Immature natural killer cell (primary cell): ENCODE data around the gene GNG2. TPM values are rescaled to one million over a fixed set of nuclear protein-coding genes. Genes with fewer than 3 reads are reported as not detected.

Experiments
- DNase-seq, 3 donors: peaks; one replicate each; pipeline ENCODE4 v3.0.0; 2022; ENCODE audit warnings: mixed read lengths in 1 of 3
- H3K27ac Mint-ChIP-seq, 6 donors: one replicate each; pipeline ENCODE4 v1.8.0; 2020; ENCODE audit warnings: mixed read lengths in 6 of 6, mild to moderate bottlenecking in 5 of 6, inconsistent platforms in 4 of 6, moderate library complexity in 3 of 6
- H3K27me3 Mint-ChIP-seq, 3 donors: one replicate each; pipeline ENCODE4 v1.8.0; 2020 to 2021; ENCODE audit warnings: low read depth in 3 of 3, mild to moderate bottlenecking in 3 of 3, mixed read lengths in 3 of 3, moderate library complexity in 3 of 3, inconsistent platforms in 1 of 3
- H3K36me3 Mint-ChIP-seq, 3 donors: one replicate each; pipeline ENCODE4 v1.8.0; 2020; ENCODE audit warnings: mixed read lengths in 3 of 3, inconsistent platforms in 2 of 3, mild to moderate bottlenecking in 2 of 3
- H3K4me1 Mint-ChIP-seq, 2 donors: one replicate each; pipeline ENCODE4 v1.8.0; 2020; ENCODE audit warnings: inconsistent platforms in 2 of 2, mild to moderate bottlenecking in 2 of 2, mixed read lengths in 2 of 2, moderate library complexity in 1 of 2
- H3K4me3 Mint-ChIP-seq, 5 donors: one replicate each; pipeline ENCODE4 v1.8.0; 2020; ENCODE audit warnings: mild to moderate bottlenecking in 5 of 5, mixed read lengths in 5 of 5, inconsistent platforms in 3 of 5, moderate library complexity in 3 of 5
- H3K9me3 Mint-ChIP-seq, 6 donors: one replicate each; pipeline ENCODE4 v1.8.0; 2020; ENCODE audit warnings: mild to moderate bottlenecking in 6 of 6, mixed read lengths in 6 of 6, inconsistent platforms in 4 of 6, moderate library complexity in 3 of 6
- polyA plus RNA-seq, 3 donors: library from polyadenylated mRNA; unstranded; fragments of 300-500 nt; fragmentation: Illumina TruSeq; gene quantifications; one replicate each; pipeline ENCODE4 v1.2.3, GENCODE V29; 2021

GNG2 gene
- 100 to 1,000 TPM; 391 to 466 (median 462) TPM for polyA plus RNA-seq

GRCh38 chr14:51860164-51860824 lies at the start of gene GNG2:
Gene GNG2 (plus strand): TSS chr14:51860612. CDS start chr14:51950679, 90,067 bp downstream.
- H3K4me3 Mint-ChIP-seq = peak within 1 kb of the TSS; percentile 95 to 98 (median 98)
- DNase-seq = peak; percentile 80 to 86 (median 85)
- peaks cover 35 to 66% of the 10 kb centered on the region in 2 donors for H3K4me1 Mint-ChIP-seq
- peaks cover 2 to 16% (median 11%) of the 10 kb centered on the region in 3 donors for H3K27me3 Mint-ChIP-seq
- peak within 1 kb of the TSS in 5 of 6 donors; percentile 96 to 99 (median 96) for H3K27ac Mint-ChIP-seq
- no peaks in the 10 kb centered on the region for H3K9me3 Mint-ChIP-seq
- peaks cover 3 to 5% (median 4%) of the 10 kb centered on the region in 3 donors for H3K36me3 Mint-ChIP-seq

- no peaks in the 10 kb centered on the region for H3K36me3 Mint-ChIP-seq
- no peak for DNase-seq
- no peaks in the 10 kb centered on the region for H3K9me3 Mint-ChIP-seq
- H3K27ac Mint-ChIP-seq = peak overlapping the region in 1 of 6 donors; percentile 22
- H3K4me1 Mint-ChIP-seq = no peaks in the 10 kb centered on the region
- peaks cover 0 to 3% (median 0%) of the 10 kb centered on the region in 3 donors for H3K27me3 Mint-ChIP-seq
- H3K4me3 Mint-ChIP-seq = no peak overlapping the region
Observed at GRCh38 chr14:51811706-51812105, 48.7 kb upstream of the GNG2 start.

GRCh38 chr14:51816031-51816430 lies 44.4 kb upstream of the GNG2 start:
- no peaks in the 10 kb centered on the region for H3K9me3 Mint-ChIP-seq
- H3K27me3 Mint-ChIP-seq = peaks cover 0 to 3% (median 0%) of the 10 kb centered on the region in 3 donors
- H3K36me3 Mint-ChIP-seq = no peaks in the 10 kb centered on the region
- H3K27ac Mint-ChIP-seq = no peak overlapping the region
- no peak for DNase-seq
- H3K4me1 Mint-ChIP-seq = no peaks in the 10 kb centered on the region
- no peak overlapping the region for H3K4me3 Mint-ChIP-seq

- peaks cover 0 to 3% (median 3%) of the 10 kb centered on the region in 3 donors for H3K27me3 Mint-ChIP-seq
- H3K36me3 Mint-ChIP-seq = no peaks in the 10 kb centered on the region
- H3K9me3 Mint-ChIP-seq = no peaks in the 10 kb centered on the region
- peaks cover 10 to 11% of the 10 kb centered on the region in 2 donors for H3K4me1 Mint-ChIP-seq
- no peak overlapping the region for H3K4me3 Mint-ChIP-seq
- no peak for DNase-seq
- H3K27ac Mint-ChIP-seq = no peak overlapping the region
Observed at GRCh38 chr14:51817326-51817725, 43.1 kb upstream of the GNG2 start.

GRCh38 chr14:51818748-51819380 lies 41.5 kb upstream of the GNG2 start:
- peaks cover 0 to 3% (median 3%) of the 10 kb centered on the region in 3 donors for H3K27me3 Mint-ChIP-seq
- no peaks in the 10 kb centered on the region for H3K36me3 Mint-ChIP-seq
- no peaks in the 10 kb centered on the region for H3K9me3 Mint-ChIP-seq

GRCh38 chr14:51821822-51822221 lies 38.6 kb upstream of the GNG2 start:
- no peaks in the 10 kb centered on the region for H3K9me3 Mint-ChIP-seq
- no peak for DNase-seq
- H3K4me1 Mint-ChIP-seq = peaks cover 27% of the 10 kb centered on the region in 2 donors
- no peaks in the 10 kb centered on the region for H3K36me3 Mint-ChIP-seq
- peak overlapping the region in 4 of 6 donors; percentile 41 to 77 (median 46) for H3K27ac Mint-ChIP-seq
- peak overlapping the region in 2 of 5 donors; percentile 6 to 10 for H3K4me3 Mint-ChIP-seq
- H3K27me3 Mint-ChIP-seq = peaks cover 0 to 3% (median 0%) of the 10 kb centered on the region in 3 donors

More at GRCh38 chr14:51818748-51819380, 41.5 kb upstream of the GNG2 start:
- H3K4me3 Mint-ChIP-seq = no peak overlapping the region
- peaks cover 25 to 27% of the 10 kb centered on the region in 2 donors for H3K4me1 Mint-ChIP-seq
- DNase-seq = no peak
- H3K27ac Mint-ChIP-seq = peak overlapping the region in 1 of 6 donors; percentile 1

- peak overlapping the region in 4 of 5 donors; percentile 6 to 55 (median 24) for H3K4me3 Mint-ChIP-seq
- H3K9me3 Mint-ChIP-seq = no peaks in the 10 kb centered on the region
Observed at GRCh38 chr14:51822499-51822898, 37.9 kb upstream of the GNG2 start.

GRCh38 chr14:51823706-51824105 lies 36.7 kb upstream of the GNG2 start:
- Mint-ChIP-seq H3K4me1 (peaks cover 27% of the 10 kb centered on the region in 2 donors), H3K27me3 (peaks cover 0 to 3% (median 0%) of the 10 kb centered on the region in 3 donors), H3K9me3 (no peaks in the 10 kb centered on the region), H3K4me3 (peak overlapping the region in 3 of 5 donors; percentile 4 to 36 (median 14)), H3K27ac (peak overlapping the region in 2 of 6 donors; percentile 37 to 41), H3K36me3 (no peaks in the 10 kb centered on the region)
- no peak for DNase-seq

More at GRCh38 chr14:51822499-51822898, 37.9 kb upstream of the GNG2 start:
- H3K4me1 Mint-ChIP-seq = peaks cover 27% of the 10 kb centered on the region in 2 donors
- H3K36me3 Mint-ChIP-seq = no peaks in the 10 kb centered on the region
- no peak for DNase-seq
- peak overlapping the region; percentile 28 to 68 (median 48) for H3K27ac Mint-ChIP-seq
- H3K27me3 Mint-ChIP-seq = peaks cover 0 to 3% (median 0%) of the 10 kb centered on the region in 3 donors

GRCh38 chr14:51824191-51824590 lies 36.2 kb upstream of the GNG2 start:
- H3K36me3 Mint-ChIP-seq = no peaks in the 10 kb centered on the region
- no peak for DNase-seq
- H3K9me3 Mint-ChIP-seq = no peaks in the 10 kb centered on the region
- H3K4me3 Mint-ChIP-seq = no peak overlapping the region
- peaks cover 0 to 3% (median 0%) of the 10 kb centered on the region in 3 donors for H3K27me3 Mint-ChIP-seq
- H3K4me1 Mint-ChIP-seq = peaks cover 27% of the 10 kb centered on the region in 2 donors
- no peak overlapping the region for H3K27ac Mint-ChIP-seq

- H3K27me3 Mint-ChIP-seq = peaks cover 0 to 3% (median 0%) of the 10 kb centered on the region in 3 donors
- no peaks in the 10 kb centered on the region for H3K9me3 Mint-ChIP-seq
- peaks cover 27% of the 10 kb centered on the region in 2 donors for H3K4me1 Mint-ChIP-seq
- DNase-seq = no peak
- no peaks in the 10 kb centered on the region for H3K36me3 Mint-ChIP-seq
- H3K4me3 Mint-ChIP-seq = no peak overlapping the region
- no peak overlapping the region for H3K27ac Mint-ChIP-seq
Observed at GRCh38 chr14:51825926-51826325, 34.5 kb upstream of the GNG2 start.

GRCh38 chr14:51828017-51828797 lies 32.2 kb upstream of the GNG2 start:
- H3K4me1 Mint-ChIP-seq = peaks cover 7% of the 10 kb centered on the region in 2 donors
- H3K27ac Mint-ChIP-seq = peak overlapping the region in 2 of 6 donors; percentile 14 to 67
- H3K36me3 Mint-ChIP-seq = peaks cover 0 to 3% (median 0%) of the 10 kb centered on the region in 3 donors
- peak overlapping the region in 1 of 5 donors; percentile 17 for H3K4me3 Mint-ChIP-seq
- DNase-seq = peak; percentile 60 to 65 (median 64)
- peaks cover 0 to 7% (median under 1%) of the 10 kb centered on the region in 6 donors for H3K9me3 Mint-ChIP-seq
- H3K27me3 Mint-ChIP-seq = no peaks in the 10 kb centered on the region

GRCh38 chr14:51834240-51834639 lies 26.2 kb upstream of the GNG2 start:
- peaks cover 0 to 7% (median 1%) of the 10 kb centered on the region in 6 donors for H3K9me3 Mint-ChIP-seq
- H3K36me3 Mint-ChIP-seq = peaks cover 0 to 3% (median 0%) of the 10 kb centered on the region in 3 donors
- H3K27me3 Mint-ChIP-seq = no peaks in the 10 kb centered on the region
- no peak overlapping the region for H3K27ac Mint-ChIP-seq
- no peaks in the 10 kb centered on the region for H3K4me1 Mint-ChIP-seq
- no peak for DNase-seq
- no peak overlapping the region for H3K4me3 Mint-ChIP-seq

GRCh38 chr14:51836417-51836816 lies 24.0 kb upstream of the GNG2 start:
- Mint-ChIP-seq H3K36me3 (peaks cover 0 to 3% (median 0%) of the 10 kb centered on the region in 3 donors), H3K9me3 (peaks cover 0 to 7% (median 1%) of the 10 kb centered on the region in 6 donors), H3K4me1 (no peaks in the 10 kb centered on the region), H3K27me3 (peaks cover 0 to 2% (median 0%) of the 10 kb centered on the region in 3 donors), H3K4me3 (no peak overlapping the region), H3K27ac (no peak overlapping the region)
- DNase-seq = no peak
